ENCODE data around the gene PRAMEF5.
"Not testable (repeated sequence)": the region's sequence is repeated elsewhere in the genome, so short reads cannot be mapped to it uniquely, and the experiment has no call there.

GRCh38 chr1:13246554-13246871, 7.5 kb upstream of the PRAMEF5 start:
- not testable (repeated sequence) for TF ChIP-seq GATAD2A (IDR thresholded peaks at IDR 0.05); CEBPB (tag; IDR thresholded peaks at IDR 0.05); DNMT1 (IDR thresholded peaks at IDR 0.05); NFRKB (IDR thresholded peaks at IDR 0.05; ENCODE audit: low read depth); GABPB2 (CRISPR knock-in tag; conservative IDR thresholded peaks at IDR 0.05); EP300 (IDR thresholded peaks at IDR 0.05; ENCODE audit: low read length); ELK3 (CRISPR knock-in tag; IDR thresholded peaks at IDR 0.05); SPI1 (IDR thresholded peaks at IDR 0.05; ENCODE audit: borderline replicate concordance, low read depth, low read length); CBX8 (IDR thresholded peaks at IDR 0.05; ENCODE audit: borderline replicate concordance, extremely low read depth, low read depth, low read length, poor library complexity, severe bottlenecking); FOXA1 (IDR thresholded peaks at IDR 0.05; ENCODE audit: borderline replicate concordance); YY1 (IDR thresholded peaks at IDR 0.05; ENCODE audit: borderline replicate concordance in 1 of 3, control insufficient read depth in 1 of 3, extremely low read depth in 1 of 3, insufficient read depth in 3 of 3, insufficient read length in 1 of 3, insufficient replicate concordance in 2 of 3, low read depth in 1 of 3, low read length in 2 of 3); ZEB2 (IDR thresholded peaks at IDR 0.05)
- TF ChIP-seq, protein P1, sequence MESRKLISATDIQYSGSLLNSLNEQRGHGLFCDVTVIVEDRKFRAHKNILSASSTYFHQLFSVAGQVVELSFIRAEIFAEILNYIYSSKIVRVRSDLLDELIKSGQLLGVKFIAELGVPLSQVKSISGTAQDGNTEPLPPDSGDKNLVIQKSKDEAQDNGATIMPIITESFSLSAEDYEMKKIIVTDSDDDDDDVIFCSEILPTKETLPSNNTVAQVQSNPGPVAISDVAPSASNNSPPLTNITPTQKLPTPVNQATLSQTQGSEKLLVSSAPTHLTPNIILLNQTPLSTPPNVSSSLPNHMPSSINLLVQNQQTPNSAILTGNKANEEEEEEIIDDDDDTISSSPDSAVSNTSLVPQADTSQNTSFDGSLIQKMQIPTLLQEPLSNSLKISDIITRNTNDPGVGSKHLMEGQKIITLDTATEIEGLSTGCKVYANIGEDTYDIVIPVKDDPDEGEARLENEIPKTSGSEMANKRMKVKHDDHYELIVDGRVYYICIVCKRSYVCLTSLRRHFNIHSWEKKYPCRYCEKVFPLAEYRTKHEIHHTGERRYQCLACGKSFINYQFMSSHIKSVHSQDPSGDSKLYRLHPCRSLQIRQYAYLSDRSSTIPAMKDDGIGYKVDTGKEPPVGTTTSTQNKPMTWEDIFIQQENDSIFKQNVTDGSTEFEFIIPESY (CRISPR knock-in tag; IDR thresholded peaks at IDR 0.05), result not testable (repeated sequence)
- TF ChIP-seq, protein P2, sequence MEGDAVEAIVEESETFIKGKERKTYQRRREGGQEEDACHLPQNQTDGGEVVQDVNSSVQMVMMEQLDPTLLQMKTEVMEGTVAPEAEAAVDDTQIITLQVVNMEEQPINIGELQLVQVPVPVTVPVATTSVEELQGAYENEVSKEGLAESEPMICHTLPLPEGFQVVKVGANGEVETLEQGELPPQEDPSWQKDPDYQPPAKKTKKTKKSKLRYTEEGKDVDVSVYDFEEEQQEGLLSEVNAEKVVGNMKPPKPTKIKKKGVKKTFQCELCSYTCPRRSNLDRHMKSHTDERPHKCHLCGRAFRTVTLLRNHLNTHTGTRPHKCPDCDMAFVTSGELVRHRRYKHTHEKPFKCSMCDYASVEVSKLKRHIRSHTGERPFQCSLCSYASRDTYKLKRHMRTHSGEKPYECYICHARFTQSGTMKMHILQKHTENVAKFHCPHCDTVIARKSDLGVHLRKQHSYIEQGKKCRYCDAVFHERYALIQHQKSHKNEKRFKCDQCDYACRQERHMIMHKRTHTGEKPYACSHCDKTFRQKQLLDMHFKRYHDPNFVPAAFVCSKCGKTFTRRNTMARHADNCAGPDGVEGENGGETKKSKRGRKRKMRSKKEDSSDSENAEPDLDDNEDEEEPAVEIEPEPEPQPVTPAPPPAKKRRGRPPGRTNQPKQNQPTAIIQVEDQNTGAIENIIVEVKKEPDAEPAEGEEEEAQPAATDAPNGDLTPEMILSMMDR (IDR thresholded peaks at IDR 0.05 in 2 of 3, conservative IDR thresholded peaks at IDR 0.05 in 1 of 3; ENCODE audit: insufficient read depth in 2 of 3, low read depth in 1 of 3, low read length in 3 of 3), result not testable (repeated sequence)

All from K562 (cell line).